KOPT-K1 (cell line): Measurements from ENCODE around the gene PHF8.
A peak's percentile ranks its signal among the peaks of the same experiment; 100 is the strongest.

ENCODE experiments used
- H3K27ac ChIP-seq: fragments of 200-600 bp; sonication (generic); 2 replicates; pipeline ENCODE4 v1.5.1; 2016; ENCODE audit warnings: antibody characterized with exemption, mild to moderate bottlenecking, low read depth, low read length; ENCODE audit not compliant: poor library complexity, severe bottlenecking
- H3K36me3 ChIP-seq: fragments of 200-600 bp; sonication (generic); 2 replicates; pipeline ENCODE4 v1.5.1; 2017; ENCODE audit warnings: antibody characterized with exemption, mild to moderate bottlenecking, low read length, moderate library complexity; ENCODE audit not compliant: insufficient read depth
- H3K9me3 ChIP-seq: fragments of 200-600 bp; sonication (generic); 2 replicates; pipeline ENCODE4 v1.5.1; 2017; ENCODE audit warnings: antibody characterized with exemption, low read length, mild to moderate bottlenecking; ENCODE audit not compliant: insufficient read depth, poor library complexity, severe bottlenecking

PHF8 gene

GRCh38 chrX:54044126-54044876, at the start of gene PHF8:
TSS of gene PHF8 (minus strand) at chrX:54044473. CDS start at chrX:54042728, 1,745 bp downstream.
- Histone ChIP-seq H3K36me3 (peaks cover 24% of the 10 kb centered on the region), H3K9me3 (no peaks in the 10 kb centered on the region), H3K27ac (peak within 1 kb of the TSS; percentile 88)

GRCh38 chrX:54093571-54093970, 49.3 kb upstream of the PHF8 start:
- H3K36me3 ChIP-seq = no peaks in the 10 kb centered on the region; the same call in 1 of the 2 replicates
- no peaks in the 10 kb centered on the region for H3K9me3 ChIP-seq
- no peak overlapping the region for H3K27ac ChIP-seq

- Histone ChIP-seq H3K27ac (no peak overlapping the region), H3K36me3 (no peaks in the 10 kb centered on the region; the same call in 1 of the 2 replicates), H3K9me3 (no peaks in the 10 kb centered on the region)
Measured at GRCh38 chrX:54093159-54093558, 48.9 kb upstream of the PHF8 start.

- H3K36me3 ChIP-seq = no peaks in the 10 kb centered on the region; the same call in 1 of the 2 replicates
Measured at GRCh38 chrX:54090880-54091279, 46.6 kb upstream of the PHF8 start.

GRCh38 chrX:54089191-54089590, 44.9 kb upstream of the PHF8 start:
- H3K9me3 ChIP-seq = no peaks in the 10 kb centered on the region
- no peak overlapping the region for H3K27ac ChIP-seq
- peaks cover 7% of the 10 kb centered on the region; the same call in 1 of the 2 replicates for H3K36me3 ChIP-seq

More at GRCh38 chrX:54090880-54091279, 46.6 kb upstream of the PHF8 start:
- Histone ChIP-seq H3K9me3 (no peaks in the 10 kb centered on the region), H3K27ac (no peak overlapping the region)

GRCh38 chrX:54087661-54088060, 43.4 kb upstream of the PHF8 start:
- Histone ChIP-seq H3K36me3 (peaks cover 7% of the 10 kb centered on the region; the same call in 1 of the 2 replicates), H3K9me3 (no peaks in the 10 kb centered on the region), H3K27ac (no peak overlapping the region)

GRCh38 chrX:54085666-54086065, 41.4 kb upstream of the PHF8 start:
- no peaks in the 10 kb centered on the region for H3K9me3 ChIP-seq
- H3K36me3 ChIP-seq = peaks cover 7% of the 10 kb centered on the region; the same call in 1 of the 2 replicates
- no peak overlapping the region for H3K27ac ChIP-seq

GRCh38 chrX:54076903-54077302, 32.6 kb upstream of the PHF8 start:
- Histone ChIP-seq H3K9me3 (no peaks in the 10 kb centered on the region), H3K36me3 (no peaks in the 10 kb centered on the region; the same call in 1 of the 2 replicates), H3K27ac (no peak overlapping the region)

GRCh38 chrX:54074826-54075225, 30.6 kb upstream of the PHF8 start:
- no peaks in the 10 kb centered on the region; the same call in 1 of the 2 replicates for H3K36me3 ChIP-seq
- H3K9me3 ChIP-seq = no peaks in the 10 kb centered on the region
- no peak overlapping the region for H3K27ac ChIP-seq

GRCh38 chrX:54067766-54068165, 23.5 kb upstream of the PHF8 start:
- Histone ChIP-seq H3K27ac (no peak overlapping the region), H3K36me3 (no peaks in the 10 kb centered on the region; the same call in 1 of the 2 replicates), H3K9me3 (no peaks in the 10 kb centered on the region)

GRCh38 chrX:54066841-54067240, 22.6 kb upstream of the PHF8 start:
- Histone ChIP-seq H3K9me3 (no peaks in the 10 kb centered on the region), H3K27ac (no peak overlapping the region), H3K36me3 (no peaks in the 10 kb centered on the region; the same call in 1 of the 2 replicates)

- Histone ChIP-seq H3K9me3 (no peaks in the 10 kb centered on the region), H3K27ac (no peak overlapping the region)
Measured at GRCh38 chrX:54064564-54064963, 20.3 kb upstream of the PHF8 start.

GRCh38 chrX:54063361-54063760, 19.1 kb upstream of the PHF8 start:
- H3K36me3 ChIP-seq = no peaks in the 10 kb centered on the region
- H3K27ac ChIP-seq = no peak overlapping the region
- H3K9me3 ChIP-seq = no peaks in the 10 kb centered on the region

More at GRCh38 chrX:54064564-54064963, 20.3 kb upstream of the PHF8 start:
- H3K36me3 ChIP-seq = no peaks in the 10 kb centered on the region

- Histone ChIP-seq H3K36me3 (no peaks in the 10 kb centered on the region), H3K27ac (no peak overlapping the region), H3K9me3 (no peaks in the 10 kb centered on the region)
Measured at GRCh38 chrX:54049801-54050200, 5.5 kb upstream of the PHF8 start.

- Histone ChIP-seq H3K36me3 (no peaks in the 10 kb centered on the region), H3K27ac (no peak overlapping the region), H3K9me3 (no peaks in the 10 kb centered on the region)
Measured at GRCh38 chrX:54048412-54048811, 4.1 kb upstream of the PHF8 start.
